GM18519 (cell line): ENCODE measurements around the gene FANCC.

Experiments used
- ATAC-seq: cut with Tn5 transposase; IDR thresholded peaks from one replicate; pipeline ENCODE4 v1.9.1; 2021; ENCODE audit warnings: mild to moderate bottlenecking, moderate library complexity; ENCODE audit not compliant: unreplicated experiment, low FRiP score

FANCC gene

DNA sequence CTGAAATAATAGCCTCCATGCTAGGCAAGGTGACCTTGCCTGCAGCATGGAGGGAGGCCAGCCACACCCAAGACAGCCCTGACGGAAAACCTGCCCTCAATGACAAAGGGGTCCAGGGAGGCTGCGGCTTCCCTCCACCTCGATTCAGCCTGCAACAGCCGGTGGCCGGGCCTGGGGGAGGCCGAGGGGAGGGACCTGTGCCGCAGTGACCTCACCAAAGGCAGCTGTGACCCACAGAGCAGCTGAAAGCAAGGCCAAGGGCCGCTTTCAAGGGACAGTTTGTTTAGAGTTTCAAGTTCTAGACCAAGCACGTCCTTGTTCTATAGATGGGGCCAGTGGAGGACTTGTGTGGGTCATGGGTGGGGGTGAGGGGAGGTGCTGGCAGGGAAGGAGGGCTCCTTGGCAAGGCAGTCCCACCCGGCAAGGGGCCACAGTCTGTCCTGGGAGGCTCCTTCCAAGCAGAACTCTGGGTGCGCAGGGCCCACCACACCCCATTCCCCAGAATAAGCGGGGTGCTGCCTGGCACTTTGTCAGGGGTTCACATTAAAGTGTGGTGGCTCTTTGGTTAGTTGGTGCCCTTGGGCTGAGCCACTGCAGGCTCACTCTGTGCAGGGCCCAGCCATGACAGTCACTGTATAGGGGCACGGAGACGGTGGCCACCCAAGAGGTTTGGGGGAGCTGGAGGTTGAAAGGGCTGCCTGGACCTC lies 226.5 kb downstream of the FANCC start:
- ATAC-seq: no peak

DNA sequence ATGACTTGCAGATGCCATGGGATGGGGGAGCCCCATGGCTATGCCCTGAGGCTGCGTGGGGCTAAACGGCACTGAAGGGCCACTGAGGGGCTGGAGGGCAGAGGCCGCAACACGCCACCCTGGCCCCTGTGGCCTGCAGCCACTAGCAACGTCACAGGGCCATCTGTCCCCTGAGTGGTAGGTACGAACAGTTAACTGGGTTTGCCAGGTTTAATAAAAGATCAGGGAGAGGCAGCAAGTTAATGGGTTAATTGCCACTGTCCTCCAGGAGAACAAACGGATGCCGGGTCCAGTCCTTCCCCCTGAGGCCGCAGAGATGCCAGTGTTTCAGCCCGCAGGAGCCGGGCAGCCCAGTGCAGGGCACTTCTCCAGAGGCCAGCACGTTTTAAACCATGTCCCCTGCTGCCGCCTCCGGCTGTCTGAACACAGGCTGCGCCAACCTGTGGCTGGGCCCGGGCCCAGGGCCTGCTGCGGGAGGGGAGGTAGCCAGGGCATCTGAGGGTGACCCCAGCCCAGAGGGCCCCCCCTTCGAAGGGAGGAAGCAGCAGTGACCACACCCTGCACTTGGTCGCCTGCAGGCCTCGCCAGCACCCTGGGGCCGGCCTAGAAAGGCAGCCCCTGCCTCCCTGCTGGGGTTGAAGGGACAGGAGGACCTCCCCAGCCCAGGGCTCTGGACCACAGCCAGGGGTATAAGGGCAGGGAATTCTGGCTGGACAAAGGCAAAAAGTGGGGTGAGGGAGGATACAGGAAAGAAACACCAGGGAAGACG lies 227.3 kb downstream of the FANCC start:
- no peak for ATAC-seq

DNA sequence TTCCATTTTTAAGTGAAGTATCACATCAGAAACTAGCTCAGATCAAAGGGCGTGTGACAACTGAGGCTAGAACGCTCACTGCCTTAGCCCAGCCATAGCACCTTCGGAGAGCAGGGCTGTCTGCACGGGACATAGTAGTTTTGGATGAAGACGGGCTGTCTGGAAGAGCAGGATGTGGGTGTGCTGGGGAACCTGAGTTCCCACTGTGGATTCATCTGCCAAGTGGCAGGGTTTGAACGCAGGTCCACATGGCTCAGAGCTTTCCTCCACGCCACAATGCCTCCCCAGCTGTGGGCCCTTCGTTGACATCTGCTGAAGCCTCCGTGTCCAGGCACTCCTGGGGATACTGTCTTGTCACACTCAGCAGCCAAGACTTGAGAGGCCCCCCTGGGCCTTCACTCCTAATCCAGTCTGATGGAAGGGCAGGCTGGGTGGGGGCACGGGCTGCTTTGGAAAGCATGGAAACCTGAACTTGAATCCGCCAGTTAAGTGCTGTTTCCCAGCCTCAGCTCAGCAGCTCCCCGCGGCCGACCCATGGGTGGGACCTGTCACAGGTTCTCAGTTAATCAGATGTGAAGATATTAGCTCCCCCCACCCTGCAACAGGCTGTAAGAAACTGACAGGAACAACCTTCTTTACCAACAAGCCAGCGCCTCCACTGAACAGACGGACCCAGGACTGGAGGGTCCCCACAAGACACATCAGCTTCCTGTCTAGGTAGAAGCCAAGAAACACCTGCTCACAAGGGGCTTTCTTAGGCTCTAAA lies 228.1 kb downstream of the FANCC start:
- ATAC-seq: no peak

DNA sequence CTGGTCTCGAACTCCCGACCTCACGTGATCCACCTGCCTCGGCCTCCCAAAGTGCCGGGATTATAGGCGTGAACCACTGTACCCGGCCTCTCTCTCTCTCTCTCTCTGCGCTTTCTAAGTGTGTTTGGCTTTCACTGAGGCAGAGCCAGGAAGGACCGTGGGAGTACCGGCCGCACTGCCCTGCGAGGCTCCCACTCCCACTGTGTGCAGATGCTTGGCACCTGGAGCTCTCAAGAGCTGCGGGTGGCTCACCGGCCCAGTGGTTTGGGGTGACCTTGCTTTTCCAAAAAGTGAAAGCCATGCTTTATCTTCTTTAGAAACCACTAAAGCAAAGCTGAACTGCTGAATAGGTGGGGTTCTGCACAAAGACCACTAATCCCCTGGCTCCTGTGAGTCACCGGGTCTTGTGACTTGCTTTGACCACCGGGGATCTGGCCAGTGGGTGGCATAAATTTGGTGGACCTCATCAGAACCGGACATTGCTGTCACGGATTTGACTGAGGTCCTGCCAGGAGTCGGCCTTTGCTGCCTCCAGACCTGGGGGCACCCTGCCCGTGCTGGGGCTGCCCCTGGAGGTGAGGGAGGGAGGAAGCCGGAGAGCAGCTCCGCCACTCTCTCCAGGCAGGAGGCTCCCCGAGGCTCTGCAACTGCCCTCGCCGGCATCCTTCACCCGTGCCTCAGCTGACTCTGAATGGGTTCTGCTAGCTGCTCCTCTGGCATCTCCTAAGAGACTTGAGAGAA lies 228.9 kb downstream of the FANCC start:
- ATAC-seq: no peak

DNA sequence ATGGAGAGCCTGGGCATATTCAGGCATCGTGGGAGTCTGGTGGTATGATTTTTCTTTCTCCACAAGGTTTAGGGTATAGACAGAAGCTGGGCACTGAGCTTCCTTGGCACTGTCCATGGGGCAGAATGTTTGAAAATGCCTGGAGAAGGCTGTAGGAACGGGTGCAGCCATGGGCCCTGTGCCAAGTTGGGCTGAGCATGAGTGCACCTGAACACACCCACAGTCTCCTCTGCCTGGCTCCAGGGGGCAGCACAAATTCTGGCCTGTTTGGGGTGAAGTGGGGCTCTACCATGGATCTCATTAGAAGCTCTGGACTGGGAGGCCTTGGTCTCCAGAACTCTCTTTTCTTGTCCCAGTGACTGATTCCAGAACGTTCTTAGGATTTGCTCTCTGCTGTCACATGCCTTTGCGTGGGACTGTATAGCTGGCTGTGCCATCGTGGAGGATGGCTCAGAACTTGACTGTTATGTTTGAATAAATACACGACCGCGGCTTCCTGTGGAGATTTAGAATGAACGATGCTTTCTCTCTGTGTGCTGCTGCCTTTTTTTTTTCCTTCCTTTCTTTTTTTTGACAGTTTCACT lies 229.8 kb downstream of the FANCC start:
- no peak for ATAC-seq

DNA sequence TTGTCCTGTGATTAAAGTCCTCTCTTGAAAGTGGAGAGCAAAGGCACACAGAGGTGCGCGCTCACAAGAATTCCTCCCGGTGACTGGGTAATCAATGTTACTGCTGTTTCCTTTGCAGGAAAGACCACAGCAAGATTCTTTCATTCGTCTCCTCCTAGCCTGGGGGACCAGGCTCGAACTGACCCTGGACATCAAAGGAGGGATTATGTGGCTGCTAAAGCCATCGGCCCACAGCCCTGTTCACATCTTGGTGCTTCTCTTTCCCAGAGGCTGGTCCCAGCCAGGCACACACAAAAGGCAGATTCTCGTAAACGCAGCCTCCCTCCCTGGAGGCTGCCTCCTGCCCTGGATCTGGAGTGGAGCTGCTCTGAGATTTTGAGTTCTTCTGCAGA lies 230.9 kb downstream of the FANCC start:
- ATAC-seq: no peak

DNA sequence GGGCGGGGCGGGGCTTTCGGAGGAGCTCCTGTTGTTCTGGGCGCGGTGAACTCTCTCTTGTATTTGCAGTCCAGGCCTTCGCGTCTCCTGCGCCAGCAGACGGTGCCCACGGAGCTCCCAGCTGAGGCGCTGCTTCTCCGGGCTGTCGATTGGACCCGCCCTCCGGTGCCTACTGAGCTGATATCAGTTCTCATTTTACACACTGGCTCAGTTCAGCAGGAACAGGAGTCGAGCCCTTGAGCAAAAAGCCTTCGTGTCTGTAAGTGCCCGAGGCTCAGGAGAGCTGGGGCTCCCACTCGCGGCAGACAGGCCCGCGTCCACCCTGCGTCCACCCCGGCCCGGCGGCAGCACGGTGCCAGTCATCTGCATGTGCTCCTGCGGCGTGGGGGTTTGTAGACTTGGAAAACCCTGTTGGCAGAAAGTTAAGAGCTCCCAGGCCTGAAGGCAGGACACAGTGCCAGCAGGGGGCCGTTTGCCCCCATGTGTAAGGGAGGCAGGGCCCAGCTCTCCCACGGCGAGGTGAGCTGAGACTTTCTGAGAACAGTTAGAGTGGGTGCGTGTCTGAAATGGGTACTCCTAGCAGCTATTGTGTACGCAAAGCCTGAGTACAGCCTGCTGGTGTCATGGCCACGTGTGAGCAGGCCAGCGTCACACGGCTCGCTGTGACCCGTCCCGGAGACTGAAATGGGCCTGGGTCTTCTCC lies 231.5 kb downstream of the FANCC start:
- no peak for ATAC-seq

DNA sequence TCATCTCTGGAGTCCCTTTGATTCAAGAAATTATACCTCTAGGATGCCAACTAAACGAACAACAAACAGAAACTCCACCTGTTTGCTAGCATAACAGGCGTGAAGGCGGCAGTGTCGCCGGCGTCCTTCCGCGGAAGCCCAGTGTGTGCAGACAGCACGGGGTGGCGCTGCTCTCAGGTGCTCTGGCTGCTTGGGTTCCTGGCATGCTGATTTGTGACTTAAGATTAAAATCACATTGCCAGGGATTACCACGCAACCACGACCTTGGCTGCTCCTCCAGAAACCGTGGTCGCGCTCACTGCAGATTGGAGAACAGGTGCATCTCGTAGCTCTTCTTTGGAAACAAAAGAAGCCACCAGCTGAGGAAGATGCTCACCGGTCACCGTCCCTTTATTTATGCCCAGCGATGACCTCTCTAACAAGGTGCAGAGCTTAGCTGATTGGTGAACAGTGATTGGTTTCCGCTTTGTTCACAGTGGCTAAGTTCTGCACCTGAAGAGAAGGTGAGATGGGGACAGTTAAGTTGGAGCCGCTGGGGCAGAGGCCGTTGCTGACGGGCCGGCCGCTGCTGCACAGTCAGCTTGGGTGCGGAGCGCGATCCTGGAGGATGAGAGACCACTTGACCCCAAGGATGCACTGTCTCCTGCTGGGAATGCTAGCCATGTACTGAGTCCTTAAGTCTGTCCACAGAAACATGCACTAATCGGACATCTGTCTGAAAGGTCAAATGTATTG lies 232.3 kb downstream of the FANCC start:
- no peak for ATAC-seq

DNA sequence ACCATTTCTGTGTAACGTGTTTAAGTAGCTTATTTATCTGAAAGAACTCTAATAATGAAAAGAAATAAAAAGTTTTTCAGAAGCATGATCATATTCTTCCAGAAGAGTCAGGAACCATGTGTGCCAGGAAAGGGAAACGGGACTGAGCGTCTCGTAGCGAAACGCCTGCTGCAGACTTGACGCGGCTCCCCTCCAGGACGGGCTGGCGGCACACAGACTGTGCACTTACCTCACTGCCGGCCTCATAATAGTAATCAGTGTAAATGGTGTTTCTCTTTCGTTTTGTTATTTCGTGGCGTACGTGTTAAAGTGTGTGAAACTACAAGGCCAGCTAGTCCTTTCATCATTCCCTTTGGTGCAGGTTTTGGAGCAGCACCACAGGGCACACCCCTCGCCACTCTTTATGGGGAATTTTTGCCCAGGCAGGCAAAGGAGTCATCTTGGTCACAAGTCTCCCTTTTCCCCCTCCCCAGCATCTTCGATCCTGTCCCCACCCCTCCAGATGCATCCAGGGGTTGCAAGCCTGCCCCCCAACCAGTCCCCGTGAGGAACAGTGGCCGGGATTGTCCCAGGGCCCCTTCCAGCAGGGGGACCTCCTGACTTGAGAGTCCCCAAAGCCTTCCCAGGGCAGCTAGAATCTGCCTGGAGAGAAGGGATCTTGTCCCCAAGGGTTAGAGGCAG lies 233.1 kb downstream of the FANCC start:
- no peak for ATAC-seq

DNA sequence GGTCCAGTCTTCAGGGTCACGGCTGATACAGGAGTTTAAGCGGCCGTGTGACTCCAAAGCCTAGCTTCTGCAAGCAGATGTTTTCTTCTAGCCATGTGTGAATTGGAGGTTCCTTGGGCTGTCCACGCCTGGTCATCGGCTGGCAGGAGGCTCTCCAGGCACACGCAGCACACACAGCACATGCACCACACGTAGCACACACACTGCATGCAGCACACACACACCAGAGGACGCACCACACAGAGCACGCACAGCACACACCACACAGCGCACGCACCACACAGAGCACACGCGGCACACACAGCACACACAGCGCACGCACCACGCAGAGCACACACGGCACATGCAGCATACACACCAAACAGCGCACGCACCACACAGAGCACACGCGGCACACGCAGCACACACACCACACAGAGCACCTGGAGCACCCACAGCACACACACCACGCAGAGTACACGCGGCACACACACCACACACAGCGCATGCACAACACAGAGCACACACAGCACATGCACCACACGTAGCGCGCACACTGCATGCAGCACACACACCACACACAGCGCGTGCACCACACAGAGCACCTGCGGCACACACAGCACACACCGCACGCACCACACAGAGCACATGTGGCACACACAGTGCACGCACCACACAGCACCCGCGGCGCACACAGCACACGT lies 234.3 kb downstream of the FANCC start:
- ATAC-seq: no peak

DNA sequence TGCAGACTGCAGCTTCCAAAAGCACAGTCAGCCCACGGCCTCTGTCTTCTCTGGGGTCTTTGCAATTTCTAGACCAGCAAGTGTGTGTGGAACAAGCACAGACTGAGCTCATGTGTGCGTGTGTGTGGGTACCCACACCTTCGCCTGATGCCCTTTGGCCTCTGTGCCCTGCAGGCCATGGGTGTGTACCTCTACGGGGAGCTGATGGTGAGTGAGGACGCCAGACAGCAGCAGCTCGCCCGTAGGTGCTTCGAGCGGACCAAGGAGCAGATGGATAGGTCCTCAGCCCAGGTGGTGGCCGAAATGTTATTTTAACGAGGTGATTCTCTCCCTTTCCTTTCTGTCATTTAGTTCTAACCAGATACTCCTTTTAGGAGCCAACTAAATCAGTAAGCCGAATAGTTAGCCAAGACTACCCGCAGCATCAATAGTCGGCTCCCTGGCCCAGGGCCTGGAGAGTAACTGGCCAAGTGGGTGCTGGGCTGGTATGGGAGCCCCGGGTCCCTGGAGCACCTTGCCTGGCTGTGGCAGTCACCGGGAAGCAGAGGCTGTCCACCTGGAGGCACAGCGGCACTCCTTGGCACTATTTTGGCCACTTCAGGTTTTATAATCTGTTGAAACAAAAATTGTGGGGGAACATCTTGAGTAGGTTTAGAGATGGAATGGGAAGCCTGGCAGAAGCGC lies 235.0 kb downstream of the FANCC start:
- no peak for ATAC-seq

DNA sequence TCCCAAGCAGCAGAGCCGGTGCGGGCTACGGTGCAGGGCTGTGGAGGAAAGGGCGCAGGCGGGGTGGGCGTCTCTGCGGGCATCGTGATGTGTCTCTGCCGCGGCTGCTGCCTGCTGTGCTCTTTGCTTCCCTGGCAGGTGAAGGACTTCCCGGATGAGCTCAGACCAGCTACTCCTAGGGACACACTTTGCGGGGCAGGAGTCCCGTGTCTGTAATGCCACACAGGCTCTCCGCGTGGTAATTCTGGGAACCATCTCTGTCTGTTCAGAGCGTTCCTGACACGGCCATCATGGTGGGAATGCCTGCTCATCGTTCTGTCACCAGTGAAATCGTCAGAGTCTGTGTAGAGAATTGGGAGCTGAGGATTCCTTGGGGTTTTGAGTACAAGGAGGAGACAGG lies 235.5 kb downstream of the FANCC start:
- no peak for ATAC-seq

DNA sequence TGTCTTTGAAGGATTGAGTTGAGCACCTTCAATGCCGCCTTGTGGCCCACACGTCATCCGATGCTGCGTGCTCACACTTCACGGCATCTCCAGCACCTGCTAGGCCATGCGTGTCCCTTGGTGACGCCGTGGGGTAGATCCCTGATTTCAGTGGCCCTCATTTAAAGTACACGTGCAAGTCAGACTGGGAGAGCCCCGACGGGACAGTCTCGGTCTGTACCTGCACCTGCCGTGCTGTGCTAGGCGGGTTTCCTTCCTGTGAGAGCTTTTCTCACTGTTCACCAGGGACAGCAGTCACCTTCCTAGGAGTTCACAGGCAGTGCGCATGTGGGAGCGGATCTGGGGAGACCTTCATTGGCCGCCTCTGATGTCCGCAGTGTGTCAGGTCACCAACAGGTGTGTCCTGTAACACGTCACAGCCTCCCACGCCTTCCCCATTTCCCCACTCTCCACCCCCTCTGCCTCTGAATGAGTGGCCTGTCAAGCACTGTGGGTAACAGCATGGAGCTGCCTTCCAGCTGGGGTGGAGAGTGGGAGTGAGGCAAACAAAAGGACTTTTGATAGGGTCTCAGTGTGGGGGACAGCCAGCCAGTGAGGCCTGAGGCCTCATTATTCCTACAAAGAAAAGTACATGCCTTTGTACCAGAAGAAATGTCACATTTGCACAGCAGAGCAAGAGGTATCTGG lies 236.4 kb downstream of the FANCC start:
- no peak for ATAC-seq

DNA sequence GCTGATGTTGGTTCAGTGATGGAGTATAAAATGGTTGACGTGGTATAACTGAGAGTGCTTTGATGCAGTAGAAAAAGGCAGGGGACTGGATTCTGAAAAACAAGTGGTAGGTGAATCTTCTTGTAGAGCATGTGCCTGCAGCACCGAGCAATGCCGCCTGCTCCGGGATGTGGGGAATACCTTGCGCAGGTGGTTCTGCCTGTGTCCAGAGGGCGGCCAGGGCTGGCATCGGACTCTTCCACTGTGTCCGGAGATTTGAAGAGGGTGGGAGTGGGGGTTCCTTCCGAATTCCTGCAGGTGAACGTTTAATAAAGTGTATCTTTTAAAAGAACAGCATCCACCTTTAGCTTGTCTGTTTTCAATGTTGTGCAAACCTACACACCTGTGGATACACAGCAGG lies 238.0 kb downstream of the FANCC start:
- ATAC-seq: no peak

DNA sequence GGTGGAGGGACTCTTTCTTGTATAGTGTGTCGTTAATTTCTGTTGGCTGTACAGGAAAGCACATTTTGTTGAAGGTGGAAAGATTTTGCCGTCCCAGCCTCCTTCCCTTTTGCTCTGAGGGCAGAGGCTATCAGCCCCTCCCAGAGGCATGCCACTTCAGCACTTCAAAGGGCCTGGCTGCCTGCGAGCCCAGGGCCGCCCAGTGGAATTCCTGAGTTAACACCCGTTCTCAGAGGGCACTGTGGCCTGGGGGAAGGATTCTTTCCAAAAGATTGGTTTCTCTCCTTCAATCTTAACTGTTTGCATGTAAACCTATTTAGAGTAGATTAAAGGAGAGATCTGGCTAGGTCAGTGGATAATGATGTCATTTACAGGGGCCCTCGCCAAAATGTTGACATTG lies 238.6 kb downstream of the FANCC start:
- ATAC-seq: no peak

DNA sequence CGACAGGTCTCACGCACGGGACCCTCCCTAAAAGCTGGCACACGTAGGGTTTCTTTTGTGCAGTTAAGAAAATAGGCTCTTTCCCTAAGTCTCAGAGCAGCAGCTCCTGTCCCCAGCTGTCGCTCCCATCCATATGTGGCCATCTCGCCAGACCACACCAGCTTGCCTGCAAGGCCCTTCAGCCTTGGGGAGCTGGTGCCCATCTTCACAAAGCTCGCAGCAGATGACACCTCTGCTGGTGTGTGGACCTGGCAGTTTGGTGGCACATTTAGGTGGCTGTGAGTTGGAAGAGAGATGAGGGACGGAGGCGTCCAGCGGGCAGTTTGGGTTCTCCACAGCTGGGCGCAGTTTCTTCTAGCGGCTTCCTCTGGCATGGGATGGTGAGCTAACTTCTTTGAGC lies 239.0 kb downstream of the FANCC start:
- ATAC-seq: no peak
